K562 (cell line): ENCODE measurements around the gene LTBP1. TPM values are rescaled to one million over a fixed set of nuclear protein-coding genes. Genes with fewer than 3 reads are reported as not detected.

Experiments used
- CBFA2T2 ChIP-seq: fragments of 450-650 bp; conservative IDR thresholded peaks from 2 replicates; pipeline ENCODE4 v1.6.1; 2017; ENCODE audit warnings: mild to moderate bottlenecking
- FOXM1 ChIP-seq, 2 experiments: fragments of 450-650 bp in 1 of 2; sonication (generic) in 1 of 2; formaldehyde crosslinking in 1 of 2; IDR thresholded peaks; 2 replicates each; pipeline versions ENCODE4 v1.6.1 to v1.9.0; 2017 to 2022; ENCODE audit warnings: low read depth in 2 of 2, mild to moderate bottlenecking in 2 of 2, missing genetic modification reagents in 1 of 2, moderate library complexity in 1 of 2
- GTF2F1 ChIP-seq: IDR thresholded peaks from 2 replicates; pipeline ENCODE4 v1.6.1; 2011; ENCODE audit warnings: low read depth, low read length, improper control_type of control experiment
- HNRNPUL1 ChIP-seq: fragments of 200-400 bp; formaldehyde crosslinking; IDR thresholded peaks from 2 replicates; pipeline ENCODE4 v1.6.1; 2017; ENCODE audit warnings: low read length
- ZKSCAN1 ChIP-seq: fragments of 150-350 bp; IDR thresholded peaks from 2 replicates; pipeline ENCODE4 v1.6.1; 2016; ENCODE audit warnings: low read depth, low read length
- ZNF384 ChIP-seq: IDR thresholded peaks from 2 replicates; pipeline ENCODE4 v1.6.1; 2012; ENCODE audit warnings: low read depth, low read length, improper control_type of control experiment
- polyA plus RNA-seq, 8 experiments: library from polyadenylated mRNA; depleted of rRNA in 4 of 8; stranded (reverse) in 5 of 8; unstranded in 3 of 8; fragments of >200 nt; fragmentation: Nextera tagmentation in 2 of 8; fragmentation: Illumina TruSeq in 1 of 8; extraction: Ambion mirVana in 2 of 8; extraction: Trizol in 1 of 8; gene quantifications; 2 replicates each; pipeline versions ENCODE4 v1.2.1 to v1.2.3, GENCODE V29; 2011 to 2014; ENCODE audit warnings: inconsistent platforms in 1 of 8, missing spikeins in 1 of 8
- total RNA-seq, 7 experiments: library from RNA; depleted of rRNA in 6 of 7; stranded (reverse); fragments of >200 nt in 6 of 7; fragmentation: Illumina TruSeq in 2 of 7; extraction: Trizol in 2 of 7; gene quantifications; 2 replicates each; pipeline versions ENCODE4 v1.2.1 to v1.2.3, GENCODE V29; 2011 to 2021; ENCODE audit warnings: low replicate concordance in 1 of 7
- TF ChIP-seq, protein P1 (sequence below): fragments of 250-450 bp; sonication (Bioruptor Pico); IDR thresholded peaks from 2 replicates; pipeline ENCODE4 v1.5.0; 2020; ENCODE audit warnings: mild to moderate bottlenecking, borderline replicate concordance
- TF ChIP-seq, protein P2 (sequence below): fragments of 450-650 bp; IDR thresholded peaks from 2 replicates; pipeline ENCODE4 v1.6.1; 2017; ENCODE audit warnings: mild to moderate bottlenecking, moderate library complexity
- TF ChIP-seq, protein P3 (sequence below): sonication (generic); formaldehyde crosslinking; IDR thresholded peaks from 2 replicates; pipeline ENCODE4 v1.8.0; 2023; ENCODE audit warnings: mild to moderate bottlenecking, missing genetic modification reagents
- TF ChIP-seq, protein P4 (sequence below): fragments of 450-650 bp; formaldehyde crosslinking; IDR thresholded peaks from 2 replicates; pipeline ENCODE4 v1.4.0; 2020; ENCODE audit warnings: mild to moderate bottlenecking, moderate library complexity
- TF ChIP-seq, protein P5 (sequence below): fragments of 150-350 bp; IDR thresholded peaks from 2 replicates; pipeline ENCODE4 v1.6.1; 2014; ENCODE audit warnings: low read depth, mild to moderate bottlenecking, low read length, borderline replicate concordance

Gene LTBP1
- total and polyA plus RNA-seq, 9 of the 15 experiments (the other 6 are each of a cell fraction or from before 2014, with no cell fraction given), result 3.6 to 16.4 (median 8.5) TPM

DNA sequence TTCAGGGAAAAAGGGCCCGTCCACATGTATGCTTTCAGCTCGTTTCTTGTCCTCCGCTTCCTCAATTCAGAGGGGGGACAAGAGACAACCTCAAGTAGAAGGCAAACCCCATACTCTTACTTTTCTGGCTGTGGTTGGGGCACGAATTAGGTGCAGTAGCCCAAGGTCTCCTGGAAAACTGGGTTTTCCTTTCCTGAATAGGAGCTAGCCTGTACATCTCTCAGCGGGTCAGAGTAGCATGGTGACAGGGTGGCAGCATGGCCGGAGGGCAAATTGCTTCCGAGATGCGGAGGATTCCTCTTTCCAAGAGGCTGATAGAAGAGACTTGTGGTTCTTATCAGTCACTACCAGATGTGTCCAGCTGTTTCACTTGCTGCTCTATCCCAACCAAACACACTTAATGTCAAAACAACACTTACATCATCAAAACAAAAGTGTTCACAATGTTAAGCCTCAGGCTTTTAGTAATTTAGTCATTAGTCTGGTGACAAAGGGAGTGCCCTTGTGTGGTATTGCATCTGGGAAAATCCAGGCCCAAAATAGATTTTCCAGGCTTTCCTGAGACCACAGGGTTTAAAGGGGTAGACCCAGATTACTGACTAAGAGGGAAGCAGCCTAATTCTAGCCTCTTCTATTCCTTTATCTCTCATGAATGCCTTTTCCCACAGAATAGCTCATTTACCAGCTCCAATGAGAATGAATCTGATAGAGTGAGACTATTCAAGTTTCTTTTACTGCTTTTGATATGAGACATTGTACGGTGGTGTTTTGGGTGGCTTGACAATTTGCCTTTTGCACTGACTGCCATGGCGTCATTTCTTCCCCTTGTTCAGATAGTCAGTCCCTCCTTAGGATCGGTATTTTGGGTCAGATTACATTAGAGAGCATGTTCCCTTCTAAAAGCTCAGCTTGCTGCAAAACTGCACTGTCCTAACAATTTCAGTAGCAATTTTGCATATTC, 162.0 kb downstream of the LTBP1 start (continued):
- TF ChIP-seq, protein P1, sequence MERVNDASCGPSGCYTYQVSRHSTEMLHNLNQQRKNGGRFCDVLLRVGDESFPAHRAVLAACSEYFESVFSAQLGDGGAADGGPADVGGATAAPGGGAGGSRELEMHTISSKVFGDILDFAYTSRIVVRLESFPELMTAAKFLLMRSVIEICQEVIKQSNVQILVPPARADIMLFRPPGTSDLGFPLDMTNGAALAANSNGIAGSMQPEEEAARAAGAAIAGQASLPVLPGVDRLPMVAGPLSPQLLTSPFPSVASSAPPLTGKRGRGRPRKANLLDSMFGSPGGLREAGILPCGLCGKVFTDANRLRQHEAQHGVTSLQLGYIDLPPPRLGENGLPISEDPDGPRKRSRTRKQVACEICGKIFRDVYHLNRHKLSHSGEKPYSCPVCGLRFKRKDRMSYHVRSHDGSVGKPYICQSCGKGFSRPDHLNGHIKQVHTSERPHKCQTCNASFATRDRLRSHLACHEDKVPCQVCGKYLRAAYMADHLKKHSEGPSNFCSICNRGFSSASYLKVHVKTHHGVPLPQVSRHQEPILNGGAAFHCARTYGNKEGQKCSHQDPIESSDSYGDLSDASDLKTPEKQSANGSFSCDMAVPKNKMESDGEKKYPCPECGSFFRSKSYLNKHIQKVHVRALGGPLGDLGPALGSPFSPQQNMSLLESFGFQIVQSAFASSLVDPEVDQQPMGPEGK (CRISPR knock-in tag), result no peak
- TF ChIP-seq ZKSCAN1 (no peak), ZNF384 (no peak), GTF2F1 (no peak), FOXM1 (IDR thresholded peaks at IDR 0.05; ENCODE audit: low read depth) (peak; percentile 95), FOXM1 (CRISPR knock-in tag; IDR thresholded peaks at IDR 0.05; ENCODE audit: low read depth) (no peak), HNRNPUL1 (no peak), CBFA2T2 (peak; percentile 97)
- TF ChIP-seq, protein P2, sequence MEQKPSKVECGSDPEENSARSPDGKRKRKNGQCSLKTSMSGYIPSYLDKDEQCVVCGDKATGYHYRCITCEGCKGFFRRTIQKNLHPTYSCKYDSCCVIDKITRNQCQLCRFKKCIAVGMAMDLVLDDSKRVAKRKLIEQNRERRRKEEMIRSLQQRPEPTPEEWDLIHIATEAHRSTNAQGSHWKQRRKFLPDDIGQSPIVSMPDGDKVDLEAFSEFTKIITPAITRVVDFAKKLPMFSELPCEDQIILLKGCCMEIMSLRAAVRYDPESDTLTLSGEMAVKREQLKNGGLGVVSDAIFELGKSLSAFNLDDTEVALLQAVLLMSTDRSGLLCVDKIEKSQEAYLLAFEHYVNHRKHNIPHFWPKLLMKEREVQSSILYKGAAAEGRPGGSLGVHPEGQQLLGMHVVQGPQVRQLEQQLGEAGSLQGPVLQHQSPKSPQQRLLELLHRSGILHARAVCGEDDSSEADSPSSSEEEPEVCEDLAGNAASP, result no peak
- TF ChIP-seq, protein P3, sequence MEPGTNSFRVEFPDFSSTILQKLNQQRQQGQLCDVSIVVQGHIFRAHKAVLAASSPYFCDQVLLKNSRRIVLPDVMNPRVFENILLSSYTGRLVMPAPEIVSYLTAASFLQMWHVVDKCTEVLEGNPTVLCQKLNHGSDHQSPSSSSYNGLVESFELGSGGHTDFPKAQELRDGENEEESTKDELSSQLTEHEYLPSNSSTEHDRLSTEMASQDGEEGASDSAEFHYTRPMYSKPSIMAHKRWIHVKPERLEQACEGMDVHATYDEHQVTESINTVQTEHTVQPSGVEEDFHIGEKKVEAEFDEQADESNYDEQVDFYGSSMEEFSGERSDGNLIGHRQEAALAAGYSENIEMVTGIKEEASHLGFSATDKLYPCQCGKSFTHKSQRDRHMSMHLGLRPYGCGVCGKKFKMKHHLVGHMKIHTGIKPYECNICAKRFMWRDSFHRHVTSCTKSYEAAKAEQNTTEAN, result no peak
- TF ChIP-seq, protein P4, sequence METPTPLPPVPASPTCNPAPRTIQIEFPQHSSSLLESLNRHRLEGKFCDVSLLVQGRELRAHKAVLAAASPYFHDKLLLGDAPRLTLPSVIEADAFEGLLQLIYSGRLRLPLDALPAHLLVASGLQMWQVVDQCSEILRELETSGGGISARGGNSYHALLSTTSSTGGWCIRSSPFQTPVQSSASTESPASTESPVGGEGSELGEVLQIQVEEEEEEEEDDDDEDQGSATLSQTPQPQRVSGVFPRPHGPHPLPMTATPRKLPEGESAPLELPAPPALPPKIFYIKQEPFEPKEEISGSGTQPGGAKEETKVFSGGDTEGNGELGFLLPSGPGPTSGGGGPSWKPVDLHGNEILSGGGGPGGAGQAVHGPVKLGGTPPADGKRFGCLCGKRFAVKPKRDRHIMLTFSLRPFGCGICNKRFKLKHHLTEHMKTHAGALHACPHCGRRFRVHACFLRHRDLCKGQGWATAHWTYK (CRISPR knock-in tag), result no peak
- TF ChIP-seq, protein P5, sequence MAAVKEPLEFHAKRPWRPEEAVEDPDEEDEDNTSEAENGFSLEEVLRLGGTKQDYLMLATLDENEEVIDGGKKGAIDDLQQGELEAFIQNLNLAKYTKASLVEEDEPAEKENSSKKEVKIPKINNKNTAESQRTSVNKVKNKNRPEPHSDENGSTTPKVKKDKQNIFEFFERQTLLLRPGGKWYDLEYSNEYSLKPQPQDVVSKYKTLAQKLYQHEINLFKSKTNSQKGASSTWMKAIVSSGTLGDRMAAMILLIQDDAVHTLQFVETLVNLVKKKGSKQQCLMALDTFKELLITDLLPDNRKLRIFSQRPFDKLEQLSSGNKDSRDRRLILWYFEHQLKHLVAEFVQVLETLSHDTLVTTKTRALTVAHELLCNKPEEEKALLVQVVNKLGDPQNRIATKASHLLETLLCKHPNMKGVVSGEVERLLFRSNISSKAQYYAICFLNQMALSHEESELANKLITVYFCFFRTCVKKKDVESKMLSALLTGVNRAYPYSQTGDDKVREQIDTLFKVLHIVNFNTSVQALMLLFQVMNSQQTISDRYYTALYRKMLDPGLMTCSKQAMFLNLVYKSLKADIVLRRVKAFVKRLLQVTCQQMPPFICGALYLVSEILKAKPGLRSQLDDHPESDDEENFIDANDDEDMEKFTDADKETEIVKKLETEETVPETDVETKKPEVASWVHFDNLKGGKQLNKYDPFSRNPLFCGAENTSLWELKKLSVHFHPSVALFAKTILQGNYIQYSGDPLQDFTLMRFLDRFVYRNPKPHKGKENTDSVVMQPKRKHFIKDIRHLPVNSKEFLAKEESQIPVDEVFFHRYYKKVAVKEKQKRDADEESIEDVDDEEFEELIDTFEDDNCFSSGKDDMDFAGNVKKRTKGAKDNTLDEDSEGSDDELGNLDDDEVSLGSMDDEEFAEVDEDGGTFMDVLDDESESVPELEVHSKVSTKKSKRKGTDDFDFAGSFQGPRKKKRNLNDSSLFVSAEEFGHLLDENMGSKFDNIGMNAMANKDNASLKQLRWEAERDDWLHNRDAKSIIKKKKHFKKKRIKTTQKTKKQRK, result no peak
